GM19397 (cell line): ENCODE measurements around the gene INHBA.
A peak's percentile ranks its signal among the peaks of the same experiment; 100 is the strongest.

Experiments
- ATAC-seq: cut with Tn5 transposase; IDR thresholded peaks from one replicate; pipeline ENCODE4 v1.9.1; 2021; ENCODE audit warnings: mild to moderate bottlenecking, moderate library complexity; ENCODE audit not compliant: unreplicated experiment

INHBA gene

DNA sequence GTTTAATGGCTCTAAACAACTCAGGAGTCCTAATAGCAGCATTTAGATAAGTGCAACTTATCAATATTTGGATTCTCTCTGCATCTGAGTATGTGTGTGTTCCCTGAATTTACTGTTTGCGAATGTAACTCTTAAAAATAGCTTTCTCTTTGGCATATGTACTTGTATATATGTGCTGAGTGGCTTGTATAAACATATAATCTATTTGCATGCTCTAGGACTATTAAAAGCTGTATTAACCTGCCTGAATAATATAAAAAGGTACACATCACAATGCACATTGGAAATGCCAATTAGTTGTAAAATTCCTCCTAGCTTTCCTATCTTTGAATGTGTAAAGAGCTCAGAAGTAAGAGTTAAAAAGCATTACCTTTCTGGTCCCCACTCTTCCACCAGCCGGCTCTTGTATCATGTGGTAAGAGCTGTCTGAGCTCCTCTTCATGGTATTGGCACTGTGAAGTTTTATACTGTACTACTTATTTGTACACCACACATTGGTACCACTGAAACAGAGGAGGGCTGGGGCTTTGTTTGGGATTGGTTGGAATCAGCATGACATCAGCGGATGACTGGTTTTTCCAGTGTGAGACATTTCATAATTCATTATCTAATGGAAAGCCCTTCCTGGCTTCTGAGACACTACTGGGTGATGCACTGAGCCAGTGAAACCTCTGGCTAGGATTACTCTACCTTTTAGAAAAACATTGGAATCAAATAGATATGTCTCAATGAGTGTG is at the start of gene INHBA:
TSS of gene INHBA (minus strand) at position 456 of the 737 bp plus-strand sequence. CDS start 2,716 bp downstream, outside the sequence.
- no peak for ATAC-seq

DNA sequence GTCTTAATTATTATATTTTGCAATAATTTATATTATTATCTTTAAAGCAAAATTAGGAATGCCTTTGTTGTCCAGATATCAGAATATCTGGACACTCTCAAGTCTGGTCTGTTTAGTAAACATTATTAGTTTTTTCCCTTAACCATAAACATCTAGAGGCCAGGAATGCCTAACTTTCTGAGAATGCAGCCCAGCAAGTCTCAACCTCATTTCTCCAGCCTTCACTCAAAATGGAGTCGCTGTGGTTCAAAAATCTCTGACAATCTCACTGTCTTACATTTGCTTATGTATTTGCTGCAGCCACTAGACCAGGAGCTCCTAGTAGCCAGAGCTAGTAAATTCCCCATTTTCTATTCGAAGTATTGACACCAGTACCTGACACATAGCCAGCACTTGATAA is 49.7 kb upstream of the INHBA start:
- ATAC-seq, result no peak

DNA sequence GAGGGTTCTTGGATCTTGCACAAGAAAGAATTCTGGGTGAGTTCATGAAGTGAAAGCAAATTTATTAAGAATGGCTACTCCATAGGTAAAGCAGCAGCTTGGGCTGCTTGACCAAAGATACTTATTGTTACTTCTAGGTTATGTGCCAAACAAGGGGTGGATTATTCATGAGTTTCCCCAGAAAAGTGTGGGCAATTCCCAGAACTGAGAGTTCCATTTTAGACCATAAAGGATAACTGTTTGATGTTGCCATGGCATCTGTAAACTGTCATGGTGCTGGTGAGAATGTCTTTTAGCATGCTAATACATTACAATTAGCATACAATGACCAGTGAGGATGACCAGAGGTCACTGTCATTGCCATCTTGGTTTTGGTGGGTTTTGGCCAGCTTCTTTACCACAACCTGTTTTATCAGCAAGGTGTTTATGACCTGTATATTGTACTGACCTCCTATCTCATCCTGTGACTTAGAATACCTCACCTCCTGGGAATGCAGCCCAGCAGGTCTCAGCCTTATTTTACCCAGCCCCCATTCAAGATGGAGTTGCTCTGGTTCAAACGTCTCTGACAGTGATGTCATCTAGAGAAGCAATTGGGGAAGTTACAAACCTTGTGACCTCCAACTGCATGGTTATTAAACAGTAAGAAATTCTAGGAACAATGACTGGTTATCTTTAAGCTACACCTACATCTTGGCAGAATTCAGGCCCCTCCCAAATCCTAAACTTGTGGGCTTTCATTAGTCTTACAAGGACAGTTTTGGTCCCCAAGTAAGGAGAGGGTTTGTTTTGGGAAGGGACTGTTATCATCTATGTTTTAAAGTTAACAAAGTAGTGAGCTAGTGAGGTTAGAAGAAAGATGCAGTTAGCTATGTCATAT is 48.0 kb upstream of the INHBA start:
- ATAC-seq, result no peak

DNA sequence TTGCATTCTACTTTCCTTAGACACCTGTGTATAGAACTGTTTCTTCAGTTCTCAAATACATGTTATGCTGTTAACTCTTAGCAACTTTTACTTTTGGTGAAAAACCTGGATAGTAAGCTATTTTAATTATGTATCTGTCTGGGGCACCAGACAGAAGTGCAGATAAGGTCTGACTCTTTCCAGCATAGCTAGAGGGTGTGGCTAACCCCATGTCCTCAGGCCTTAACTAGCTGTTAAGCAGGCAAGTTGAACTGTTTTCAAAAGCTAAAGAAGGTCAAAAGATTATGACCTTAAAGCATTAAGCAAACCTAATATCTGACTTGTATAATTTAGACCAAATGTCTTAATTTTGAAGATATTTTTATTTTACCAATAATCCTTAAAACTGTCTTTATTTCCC is 45.1 kb upstream of the INHBA start:
- no peak for ATAC-seq

DNA sequence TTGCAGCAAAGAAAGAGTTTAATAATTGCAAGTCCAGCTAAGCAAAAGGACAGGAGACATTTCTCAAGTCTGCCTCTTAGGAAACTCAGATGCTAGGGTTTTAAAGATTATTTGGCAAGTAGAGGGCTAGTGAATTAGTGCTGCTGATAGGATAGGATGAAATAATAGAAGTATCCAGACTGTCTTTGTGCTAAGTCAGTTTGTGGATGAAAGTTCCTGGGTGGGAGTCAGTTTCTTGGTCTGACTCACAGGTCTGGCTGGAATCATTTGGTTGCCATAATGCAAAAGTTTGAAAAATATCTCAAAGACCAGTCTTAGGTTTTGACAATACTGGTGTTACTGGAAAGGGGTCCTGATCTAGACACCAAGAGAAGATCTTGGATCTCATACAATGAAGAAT is 42.6 kb upstream of the INHBA start:
- no peak for ATAC-seq

DNA sequence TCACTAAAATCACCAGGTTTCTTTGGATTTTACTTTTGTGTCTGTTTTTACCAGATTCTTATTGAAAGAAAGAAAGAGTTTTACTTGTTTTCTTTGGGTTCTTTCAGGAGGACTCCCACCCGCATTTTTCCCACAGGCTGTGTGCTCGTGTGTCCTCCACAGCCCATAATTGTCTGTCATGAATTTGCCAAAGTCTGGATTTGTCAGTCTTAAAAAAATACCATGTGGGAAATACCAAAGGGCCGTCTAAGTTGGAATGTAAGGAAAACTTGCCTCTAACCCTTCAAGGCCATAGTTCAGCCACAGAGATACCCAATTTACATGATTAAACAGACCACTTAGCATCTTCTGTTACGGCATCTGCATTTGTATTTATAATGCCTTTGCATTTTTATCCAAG is 41.3 kb upstream of the INHBA start:
- ATAC-seq, result no peak

DNA sequence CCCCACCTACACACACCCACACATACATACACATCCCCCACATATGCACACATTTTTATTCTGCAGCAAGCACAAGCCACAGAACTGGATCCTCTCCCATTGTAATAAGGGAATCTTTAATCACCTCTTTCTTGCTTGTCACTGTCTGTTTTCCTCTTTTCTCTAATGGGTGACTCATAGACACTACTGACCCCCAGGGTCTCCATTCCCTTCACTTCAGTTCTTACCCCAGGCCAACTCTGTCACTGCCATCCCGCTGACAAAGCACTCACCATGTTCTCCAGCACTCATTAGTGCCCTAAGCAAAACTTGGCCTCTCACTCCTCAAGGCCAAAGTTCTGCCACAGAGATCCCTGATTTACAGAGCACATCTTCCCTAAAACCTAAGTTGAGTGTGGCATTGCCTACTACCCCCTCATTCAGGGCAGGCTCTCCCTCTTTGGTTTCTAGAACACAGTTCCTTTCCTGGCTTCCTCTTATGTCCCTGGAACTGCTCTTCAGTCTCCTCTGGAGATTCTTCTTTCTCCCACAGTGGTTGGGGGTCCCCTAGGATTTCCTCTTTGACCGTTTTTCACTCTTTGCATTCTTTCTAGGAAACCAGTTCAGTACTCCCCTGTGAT is 39.6 kb upstream of the INHBA start:
- ATAC-seq, result no peak

DNA sequence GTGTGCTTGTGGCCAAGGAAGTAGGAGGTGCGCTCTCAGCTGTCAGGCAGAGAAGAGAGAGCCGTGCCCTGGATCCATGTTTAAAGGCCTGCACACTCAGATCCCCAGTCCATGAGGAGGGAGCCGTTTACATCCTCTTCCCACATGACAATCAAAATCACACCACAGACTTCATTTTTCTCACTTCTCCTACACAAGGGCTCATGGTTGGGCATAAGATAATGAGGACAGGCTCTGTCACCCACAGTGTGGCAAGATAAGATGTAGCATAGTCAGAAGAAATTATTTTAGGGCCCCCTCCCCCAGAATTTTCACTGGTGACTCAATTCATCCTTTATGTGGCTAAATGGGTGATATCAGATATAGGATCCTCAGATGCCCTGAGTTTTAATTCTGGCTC is 35.9 kb upstream of the INHBA start:
- ATAC-seq, result no peak

DNA sequence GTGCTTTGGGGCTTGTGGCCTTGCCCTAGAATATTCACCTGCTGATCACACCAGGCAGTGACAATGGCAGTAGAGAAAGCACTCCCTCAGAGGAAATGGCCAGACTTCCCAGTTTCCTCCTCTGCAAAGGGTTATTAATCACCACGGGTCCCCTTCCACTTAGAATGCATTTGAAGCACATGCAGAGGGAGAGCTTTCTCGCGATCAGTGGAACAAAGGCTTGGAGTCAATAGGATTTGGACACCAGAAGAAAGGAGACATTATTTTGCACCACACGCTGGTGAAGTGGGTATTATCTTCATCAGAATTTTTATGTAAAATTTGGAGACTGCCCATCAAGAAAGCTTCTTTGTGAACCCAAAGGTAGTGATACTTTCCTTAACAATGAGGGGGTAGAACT is 35.4 kb upstream of the INHBA start:
- ATAC-seq, result no peak

DNA sequence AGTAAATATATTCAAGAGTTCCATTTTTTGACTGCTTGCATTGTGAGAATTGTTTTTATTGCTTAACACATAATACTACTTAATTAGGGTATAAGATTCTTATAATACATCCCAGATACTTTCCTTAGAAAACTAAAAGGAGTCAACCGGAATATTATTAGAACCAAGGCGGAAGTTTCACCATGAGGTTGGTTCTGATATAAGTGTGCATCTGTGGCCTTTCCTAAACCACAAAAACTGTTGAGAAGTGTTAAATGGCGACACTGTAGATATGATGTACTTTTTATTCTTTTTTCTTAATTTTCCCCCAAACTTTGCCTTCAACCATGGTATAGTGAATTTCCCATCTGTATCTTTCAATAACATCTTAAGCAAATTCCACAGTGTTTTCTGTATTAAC is 32.3 kb upstream of the INHBA start:
- no peak for ATAC-seq

DNA sequence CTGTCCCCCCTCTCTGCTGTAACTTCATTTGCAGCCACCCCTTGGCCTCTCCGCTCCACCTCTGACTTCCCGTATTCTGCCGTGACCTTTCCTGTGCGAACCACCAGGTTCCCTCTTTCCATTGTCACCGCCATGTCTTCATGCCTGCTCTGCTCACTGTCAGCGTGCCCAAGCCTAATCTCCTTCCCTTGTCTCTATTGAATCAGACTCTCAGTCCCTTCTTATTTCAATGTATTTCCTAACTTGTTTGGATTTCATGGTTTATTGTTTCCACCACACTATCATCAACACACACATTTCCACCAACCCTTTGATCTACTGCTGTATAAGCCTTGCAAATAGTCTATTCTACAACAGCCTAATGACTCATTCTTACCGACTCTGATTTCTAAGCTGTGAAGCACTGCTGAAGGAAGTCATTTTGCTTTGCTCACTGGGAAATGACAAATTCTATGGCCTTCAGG is 30.0 kb upstream of the INHBA start:
- ATAC-seq, result no peak

DNA sequence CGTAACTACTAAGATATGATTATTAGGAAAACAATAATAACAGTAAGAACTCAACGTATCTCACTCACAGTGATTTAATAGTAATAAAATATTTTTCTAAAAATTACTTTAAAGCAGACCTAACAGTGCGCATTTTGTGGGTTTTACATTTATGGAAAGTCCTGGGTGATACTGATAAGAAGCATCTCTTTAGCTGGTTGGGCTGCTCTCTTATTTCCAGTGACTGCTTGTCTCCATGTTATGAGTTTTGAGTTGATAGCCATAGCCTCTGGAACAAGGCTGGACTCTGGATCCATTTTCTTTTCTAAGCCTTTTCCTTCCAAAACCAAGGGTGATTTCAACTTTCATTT is 29.5 kb upstream of the INHBA start:
- no peak for ATAC-seq

DNA sequence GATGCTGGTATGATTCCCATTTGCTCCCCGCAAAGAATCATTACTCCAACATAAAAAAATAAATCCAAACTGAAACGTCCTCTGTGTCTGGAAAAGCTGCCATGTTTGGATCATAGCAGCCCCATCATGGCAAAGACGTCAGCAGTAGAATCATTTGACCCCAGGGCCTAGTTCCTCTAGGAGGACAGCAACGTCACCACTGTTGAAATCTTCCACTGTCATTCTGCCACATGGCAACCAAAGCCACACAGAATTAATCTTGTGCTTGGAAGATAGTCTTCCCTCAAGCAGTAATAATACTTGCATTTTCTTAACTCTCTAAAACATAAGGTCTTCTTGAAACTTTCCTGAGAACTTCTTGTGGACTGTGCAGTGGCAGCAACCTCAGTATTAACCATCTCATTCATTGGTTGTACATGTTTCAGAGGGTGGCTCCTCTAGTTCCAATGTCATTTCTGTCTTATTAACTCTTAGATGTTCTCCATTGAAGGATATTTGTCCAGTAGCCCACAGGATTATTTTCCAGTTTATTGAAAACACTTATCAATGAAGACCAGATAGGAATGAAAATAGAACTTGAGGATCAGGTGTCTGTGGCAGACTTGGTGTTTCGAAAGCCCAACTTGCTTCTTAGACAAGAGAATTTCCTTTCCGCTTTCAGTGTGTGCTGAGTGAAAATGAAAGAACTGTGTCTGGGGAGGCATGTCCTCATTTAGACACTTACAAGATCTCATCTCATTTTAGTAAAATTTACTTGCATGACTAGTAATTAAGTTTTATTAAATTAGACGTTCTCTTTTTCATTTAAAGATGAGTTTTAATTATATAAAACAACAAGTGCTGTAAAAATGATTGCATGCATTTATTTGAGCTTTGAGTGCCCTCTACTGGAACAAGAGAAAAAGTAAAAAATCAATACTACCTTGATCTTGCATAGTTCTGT is 28.9 kb upstream of the INHBA start:
- peak; percentile 97 for ATAC-seq

DNA sequence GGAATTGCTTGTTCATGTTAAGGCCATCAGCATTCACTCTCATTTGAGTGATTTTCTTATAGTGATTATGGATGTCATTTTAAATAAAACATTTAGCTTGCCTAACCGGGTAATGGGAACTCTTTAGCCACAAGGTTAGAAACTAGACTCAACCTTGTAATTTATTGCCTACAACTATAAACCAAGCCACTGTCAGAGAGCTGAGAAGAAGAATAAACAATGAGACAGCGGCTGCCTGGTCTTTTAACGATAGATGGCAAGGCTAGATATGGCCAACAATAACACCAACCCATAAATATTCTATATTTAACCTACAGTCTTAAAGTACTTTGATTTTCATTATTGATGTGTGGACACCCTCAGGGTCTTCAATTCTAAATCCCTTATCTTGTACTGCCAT is 27.8 kb upstream of the INHBA start:
- ATAC-seq, result no peak

DNA sequence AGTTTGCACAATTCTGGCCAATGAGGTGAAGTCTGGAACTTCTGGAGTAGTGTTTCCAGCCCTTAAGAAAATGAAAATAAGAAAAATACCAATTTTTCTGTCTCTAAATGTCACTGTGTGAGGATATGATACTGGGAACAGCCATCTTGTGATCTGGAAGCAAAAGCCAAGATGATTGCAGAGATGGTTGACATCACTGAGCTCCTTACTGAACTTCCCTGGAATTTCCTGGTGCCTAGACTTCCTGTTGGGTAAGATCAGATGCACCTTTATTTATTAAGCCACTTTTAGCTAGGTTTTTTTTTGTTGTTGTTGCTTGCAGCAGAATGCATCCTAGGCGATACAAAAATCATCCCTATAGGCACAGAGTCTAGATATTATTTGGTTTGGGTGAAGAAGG is 27.3 kb upstream of the INHBA start:
- ATAC-seq, result no peak

DNA sequence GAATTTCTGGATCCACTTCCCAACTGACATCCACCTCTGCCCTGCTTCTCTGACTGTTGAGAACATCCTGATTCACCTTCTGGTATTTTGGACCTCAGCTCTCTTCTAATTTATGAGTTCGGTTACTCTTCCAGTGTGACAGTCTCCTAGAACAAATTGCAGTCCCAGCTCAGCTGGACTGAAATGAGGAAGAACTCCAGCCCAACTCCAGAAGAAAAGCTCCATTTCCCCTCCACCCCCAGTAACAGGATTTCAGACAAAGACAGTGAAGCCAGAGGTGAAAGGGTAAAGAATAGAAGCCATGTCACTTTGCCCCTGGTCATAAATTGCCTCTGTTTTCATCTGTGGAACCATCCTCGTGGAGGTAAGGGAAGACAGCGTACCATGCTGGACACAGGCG is 26.2 kb upstream of the INHBA start:
- ATAC-seq, result no peak

DNA sequence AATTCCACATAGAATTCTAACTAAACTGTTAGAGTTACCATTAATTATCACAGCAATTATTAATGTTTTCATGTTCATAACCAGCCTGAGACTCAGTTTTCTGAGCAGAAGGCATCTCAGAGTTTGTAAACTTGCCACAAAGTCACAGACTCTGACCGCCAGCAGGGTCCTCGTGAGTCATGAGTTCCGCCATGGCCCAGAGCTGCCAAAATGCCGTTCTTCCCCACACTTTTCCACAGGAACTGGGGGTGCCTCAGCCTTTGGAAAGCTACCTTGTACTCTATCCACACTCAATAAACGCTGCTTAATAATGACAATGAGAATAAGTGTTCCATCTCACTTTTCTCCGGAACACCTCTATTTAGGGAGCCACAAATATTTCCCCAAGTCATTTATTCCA is 22.1 kb upstream of the INHBA start:
- ATAC-seq, result no peak

DNA sequence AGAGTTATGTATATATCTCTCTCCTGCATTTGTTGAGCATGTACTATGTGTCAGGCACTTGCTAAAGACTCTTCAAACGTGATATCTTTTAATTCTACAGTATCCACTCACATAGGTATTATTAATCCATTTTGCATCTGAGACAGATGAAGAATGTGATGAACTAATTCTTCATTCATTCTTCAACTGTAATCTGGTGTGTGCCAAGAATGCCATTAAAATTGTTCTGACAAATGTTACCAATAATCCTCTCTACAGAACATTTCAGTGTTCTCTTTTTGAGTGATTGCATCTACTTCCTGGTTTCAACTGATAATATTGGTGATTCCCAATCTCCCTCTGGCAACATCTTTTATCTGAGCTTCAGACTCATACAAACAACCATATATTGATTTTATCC is 18.0 kb upstream of the INHBA start:
- no peak for ATAC-seq

DNA sequence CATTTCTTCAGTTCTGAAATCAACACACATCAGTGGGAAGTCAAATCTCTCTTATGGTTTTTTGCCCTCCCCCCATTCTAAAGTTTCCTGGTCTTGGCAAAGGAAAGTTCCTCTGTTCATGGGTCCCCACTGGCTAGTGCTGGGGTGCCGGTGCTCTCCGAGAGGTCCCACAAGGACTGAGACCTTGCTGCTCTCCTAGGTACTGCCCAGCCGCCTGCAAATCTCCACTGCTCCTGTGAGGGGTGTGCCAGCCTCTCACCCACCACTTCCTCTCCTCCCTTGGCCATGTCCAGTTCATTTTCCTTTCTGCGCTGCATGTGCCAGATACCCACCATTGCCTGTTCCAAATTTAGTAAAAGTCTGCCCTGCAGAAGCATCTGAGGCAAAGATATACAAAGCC is 17.2 kb upstream of the INHBA start:
- ATAC-seq, result no peak

DNA sequence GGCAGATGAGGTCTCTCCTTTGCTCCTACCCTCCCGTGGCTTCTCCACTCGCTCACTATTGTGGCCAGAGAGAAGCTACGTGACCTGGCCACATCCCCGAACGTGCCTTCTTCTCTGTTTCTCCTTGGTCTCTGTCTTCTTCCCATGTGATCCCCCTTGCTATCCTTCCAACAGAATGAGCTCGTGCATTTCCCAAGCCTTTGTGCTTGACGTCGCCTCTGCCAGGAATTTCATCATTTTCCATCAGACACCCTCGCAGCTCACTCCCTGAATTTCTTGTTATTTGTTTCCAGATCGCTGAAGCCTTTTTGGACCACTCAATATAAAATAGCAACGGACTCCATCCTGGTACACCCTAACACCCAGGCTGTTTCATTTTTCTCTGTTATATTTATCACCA is 13.8 kb upstream of the INHBA start:
- ATAC-seq, result no peak

DNA sequence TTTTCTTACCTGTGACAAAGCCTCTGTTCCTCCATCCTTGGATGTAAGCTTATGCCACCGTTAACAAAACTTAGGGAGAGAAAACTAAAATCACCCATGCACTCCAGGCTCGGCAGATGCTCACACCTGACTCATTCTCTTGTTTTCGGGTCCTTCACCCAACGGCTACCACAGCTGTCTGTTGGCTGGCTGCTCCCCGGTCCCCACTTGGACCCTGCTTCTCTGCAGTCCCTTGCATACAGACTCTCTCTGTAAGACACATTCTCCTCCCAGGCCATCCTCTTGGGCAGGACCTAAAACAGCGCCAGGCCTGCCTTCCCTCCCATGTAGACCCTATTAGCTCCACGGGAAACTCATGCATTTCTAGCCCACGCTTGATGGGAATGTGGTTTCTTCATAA is 12.1 kb upstream of the INHBA start:
- no peak for ATAC-seq
